Measurements from ENCODE around the gene CNGA3.

- TF ChIP-seq CTCF (IDR thresholded peaks at IDR 0.05) (no peak), POLR2A (IDR thresholded peaks at IDR 0.05) (no peak)
Observed at GRCh38 chr2:98308532-98308931, 37.7 kb upstream of the CNGA3 start.
